Transverse colon (tissue), 4 donors: Measurements from ENCODE around the gene SLC26A6. TPM values are rescaled to one million over a fixed set of nuclear protein-coding genes. Genes with fewer than 3 reads are reported as not detected.

ENCODE experiments used
- DNase-seq: peaks from one replicate; pipeline ENCODE4 v3.0.0-alpha.2; 2019
- H3K27ac ChIP-seq, 4 donors: fragments of 200-600 bp; sonication (generic); 2 replicates each; pipeline ENCODE4 v1.5.1; 2016 to 2018; ENCODE audit warnings: inconsistent platforms in 4 of 4
- H3K27me3 ChIP-seq: fragments of 200-600 bp; sonication (generic); 2 replicates; pipeline ENCODE4 v1.5.1; 2017; ENCODE audit warnings: inconsistent platforms
- H3K36me3 ChIP-seq, 4 donors: fragments of 200-600 bp; sonication (generic); 2 replicates each; pipeline ENCODE4 v1.5.1; 2017 to 2019; ENCODE audit warnings: inconsistent platforms in 4 of 4
- H3K4me1 ChIP-seq, 4 donors: fragments of 200-600 bp; sonication (generic); 2 replicates each; pipeline ENCODE4 v1.5.1; 2017 to 2020; ENCODE audit warnings: inconsistent platforms in 4 of 4
- H3K4me3 ChIP-seq, 4 donors: fragments of 200-600 bp; sonication (generic); 1 replicate in 1 of 4; 2 replicates in 3 of 4; pipeline versions ENCODE4 v1.5.1 to v1.6.1; 2017 to 2019; ENCODE audit warnings: inconsistent platforms in 4 of 4
- H3K9me3 ChIP-seq, 2 donors: fragments of 200-600 bp; sonication (generic); 2 replicates each; pipeline ENCODE4 v1.5.1; 2017 to 2019; ENCODE audit warnings: inconsistent platforms in 2 of 2
- EP300 ChIP-seq: sonication (generic); formaldehyde crosslinking; IDR thresholded peaks from one replicate; pipeline ENCODE4 v1.6.1; 2017; ENCODE audit warnings: antibody characterized with exemption, low read depth
- POLR2A ChIP-seq: fragments of 450-650 bp; IDR thresholded peaks from one replicate; pipeline ENCODE4 v1.6.1; 2016; ENCODE audit warnings: antibody characterized with exemption, mild to moderate bottlenecking, moderate library complexity
- POLR2AphosphoS5 ChIP-seq, 3 donors: sonication (generic); formaldehyde crosslinking; IDR thresholded peaks; one replicate each; pipeline ENCODE4 v1.6.1; 2016; ENCODE audit warnings: antibody characterized with exemption in 3 of 3
- WGBS, 2 donors: methylation state at CpG; one replicate each; pipeline ENCODE4 v1.1.5; 2018; ENCODE audit warnings: low coverage in 1 of 2; 5-methylcytosine and 5-hydroxymethylcytosine counted together
- in situ Hi-C, 4 donors: fragments of 200-750 bp; cut with MboI; loops; one replicate each; pipeline versions ENCODE4 v1.15.0 to v1.15.1; 2017; ENCODE audit warnings: low sequenced_read_pairs in 3 of 4, low pct_ligation_motif_present in 1 of 4, low pct_unique_long_range_greater_than_20kb in 1 of 4
- intact Hi-C: fragments of 100-400 bp; cut with DNase I; formaldehyde crosslinking; loops from one replicate; pipeline ENCODE4 v1.15.1; 2023; ENCODE audit warnings: low total_unique reads
- total RNA-seq, 4 donors: library from RNA; depleted of rRNA; stranded (reverse); fragments of >200 nt; gene quantifications; one replicate each; pipeline ENCODE4 v1.1.0, GENCODE V29; 2016
- TF ChIP-seq, protein P1 (sequence below), 5 experiments: fragments of 200-600 bp in 3 of 5; fragments of 450-650 bp in 2 of 5; sonication (generic) in 3 of 5; IDR thresholded peaks; 1 replicate in 2 of 5; 2 replicates in 3 of 5; pipeline ENCODE4 v1.5.1; 2016 to 2017; ENCODE audit warnings: antibody characterized with exemption in 5 of 5, inconsistent platforms in 3 of 5, mild to moderate bottlenecking in 2 of 5, moderate library complexity in 1 of 5

Gene SLC26A6
- total RNA-seq, 4 donors from 2014 or later = 134 to 282 (median 193) TPM

DNA sequence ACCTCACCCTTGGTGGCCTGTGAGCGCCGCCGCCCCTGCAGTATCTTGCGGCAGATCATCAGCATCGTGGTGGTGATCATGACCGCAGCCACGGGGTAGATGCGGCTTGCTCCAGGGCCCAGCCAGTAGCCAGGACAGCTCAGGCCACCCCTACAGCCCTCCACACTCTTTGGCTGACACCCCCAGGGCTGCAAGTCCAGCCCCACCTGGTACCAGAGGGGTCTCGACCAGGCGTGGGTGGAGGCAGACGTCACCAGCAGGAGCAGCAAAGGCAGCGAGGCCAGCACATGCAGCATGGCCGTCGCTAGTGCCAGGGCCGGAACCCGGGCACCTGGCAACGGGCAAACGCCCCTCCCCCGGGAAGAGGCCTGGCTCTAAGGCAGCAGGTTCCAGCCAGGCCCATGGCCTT is 13.8 kb downstream of the SLC26A6 start, which contains the start of gene TMEM89:
Gene TMEM89, minus strand, starts transcription at position 309 of the 409 bp plus-strand sequence. Its CDS starts 13 bp downstream, at position 296.
- no peak within 1 kb of the TSS for H3K4me3 ChIP-seq
- no peaks in the 10 kb centered on the region for H3K27me3 ChIP-seq
- peaks cover 6 to 10% of the 10 kb centered on the region in 2 donors for H3K9me3 ChIP-seq
- in situ Hi-C loops = no loop called here
- peaks cover 8 to 30% (median 19%) of the 10 kb centered on the region in 4 donors for H3K4me1 ChIP-seq
- intact Hi-C loops = no loop called here
- TF ChIP-seq POLR2AphosphoS5 (IDR thresholded peaks at IDR 0.05) (no peak), EP300 (no peak), POLR2A (no peak)
- TF ChIP-seq, protein P1, sequence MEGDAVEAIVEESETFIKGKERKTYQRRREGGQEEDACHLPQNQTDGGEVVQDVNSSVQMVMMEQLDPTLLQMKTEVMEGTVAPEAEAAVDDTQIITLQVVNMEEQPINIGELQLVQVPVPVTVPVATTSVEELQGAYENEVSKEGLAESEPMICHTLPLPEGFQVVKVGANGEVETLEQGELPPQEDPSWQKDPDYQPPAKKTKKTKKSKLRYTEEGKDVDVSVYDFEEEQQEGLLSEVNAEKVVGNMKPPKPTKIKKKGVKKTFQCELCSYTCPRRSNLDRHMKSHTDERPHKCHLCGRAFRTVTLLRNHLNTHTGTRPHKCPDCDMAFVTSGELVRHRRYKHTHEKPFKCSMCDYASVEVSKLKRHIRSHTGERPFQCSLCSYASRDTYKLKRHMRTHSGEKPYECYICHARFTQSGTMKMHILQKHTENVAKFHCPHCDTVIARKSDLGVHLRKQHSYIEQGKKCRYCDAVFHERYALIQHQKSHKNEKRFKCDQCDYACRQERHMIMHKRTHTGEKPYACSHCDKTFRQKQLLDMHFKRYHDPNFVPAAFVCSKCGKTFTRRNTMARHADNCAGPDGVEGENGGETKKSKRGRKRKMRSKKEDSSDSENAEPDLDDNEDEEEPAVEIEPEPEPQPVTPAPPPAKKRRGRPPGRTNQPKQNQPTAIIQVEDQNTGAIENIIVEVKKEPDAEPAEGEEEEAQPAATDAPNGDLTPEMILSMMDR (IDR thresholded peaks at IDR 0.05) = no peak
- 91% methylated on average over 19 of the region's 19 CpGs; no CpG with 5 or more reads in 1 of the 2 donors for WGBS, 2 donors
- peak within 1 kb of the TSS in 1 of 4 donors; percentile 78 for H3K27ac ChIP-seq
- no peak for DNase-seq
- H3K36me3 ChIP-seq = peaks cover 0 to 4% (median 2%) of the 10 kb centered on the region in 4 donors

DNA sequence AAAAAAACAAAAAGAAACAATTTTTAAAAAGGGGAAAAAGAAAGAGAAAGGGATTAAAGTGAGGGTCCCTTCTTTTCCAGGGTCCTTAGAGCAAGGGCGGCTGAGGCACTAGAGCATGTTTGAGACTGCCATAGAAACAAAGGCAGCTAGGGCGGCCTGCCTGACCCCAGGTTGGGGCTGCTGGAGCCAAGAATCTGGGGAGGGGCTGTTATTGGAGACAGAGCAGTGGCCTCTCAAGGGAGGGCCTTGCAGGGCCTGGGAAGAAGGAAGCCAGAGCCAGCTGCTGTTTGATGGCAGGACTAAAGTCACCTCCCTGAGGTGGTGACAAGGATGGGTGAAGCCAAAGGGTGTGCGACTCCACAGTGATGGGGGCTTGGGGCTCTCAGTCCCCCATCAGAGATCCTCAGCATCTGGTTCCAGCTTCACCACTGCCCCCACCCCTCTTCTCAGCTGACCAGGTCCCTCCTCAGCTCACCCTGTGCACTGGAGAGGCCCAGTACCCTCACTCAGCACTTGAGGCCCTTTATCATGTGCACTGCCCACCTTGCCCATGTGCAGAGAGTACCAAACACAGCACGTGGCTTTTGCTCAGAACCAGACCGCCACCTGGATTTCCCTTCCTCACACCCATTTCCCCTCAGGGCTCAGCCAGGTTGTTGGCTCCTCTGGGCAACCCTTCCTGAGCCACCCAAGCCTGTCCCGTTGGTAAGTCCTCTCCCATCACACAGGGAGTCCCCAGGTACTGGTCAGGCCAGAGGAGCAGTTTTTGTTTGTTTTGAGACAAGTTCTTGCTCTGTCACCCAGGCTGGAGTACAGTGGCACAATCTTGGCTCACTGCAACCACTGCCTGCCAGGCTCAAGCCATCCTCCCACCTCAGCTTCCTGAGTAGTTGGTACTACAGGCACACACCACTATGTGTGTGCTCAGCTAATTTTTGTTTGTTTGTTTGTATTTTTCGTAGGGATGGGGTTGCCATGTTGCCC is 15.4 kb downstream of the SLC26A6 start:
- H3K36me3 ChIP-seq = no peaks in the 10 kb centered on the region
- 82 to 90% methylated on average over 4 to 7 of the region's 7 CpGs for WGBS, 2 donors
- peak overlapping the region; percentile 69 to 89 (median 78) for H3K27ac ChIP-seq
- intact Hi-C loops = no loop called here
- H3K27me3 ChIP-seq = no peaks in the 10 kb centered on the region
- peaks cover 8 to 30% (median 19%) of the 10 kb centered on the region in 4 donors for H3K4me1 ChIP-seq
- in situ Hi-C loops = no loop called here
- H3K9me3 ChIP-seq = peaks cover 6 to 15% of the 10 kb centered on the region in 2 donors
- no peak overlapping the region for H3K4me3 ChIP-seq
- no peak for DNase-seq
- TF ChIP-seq POLR2AphosphoS5 (IDR thresholded peaks at IDR 0.05) = no peak
- TF ChIP-seq EP300 = no peak
- TF ChIP-seq, protein P1 (IDR thresholded peaks at IDR 0.05) = no peak
- TF ChIP-seq POLR2A = no peak

DNA sequence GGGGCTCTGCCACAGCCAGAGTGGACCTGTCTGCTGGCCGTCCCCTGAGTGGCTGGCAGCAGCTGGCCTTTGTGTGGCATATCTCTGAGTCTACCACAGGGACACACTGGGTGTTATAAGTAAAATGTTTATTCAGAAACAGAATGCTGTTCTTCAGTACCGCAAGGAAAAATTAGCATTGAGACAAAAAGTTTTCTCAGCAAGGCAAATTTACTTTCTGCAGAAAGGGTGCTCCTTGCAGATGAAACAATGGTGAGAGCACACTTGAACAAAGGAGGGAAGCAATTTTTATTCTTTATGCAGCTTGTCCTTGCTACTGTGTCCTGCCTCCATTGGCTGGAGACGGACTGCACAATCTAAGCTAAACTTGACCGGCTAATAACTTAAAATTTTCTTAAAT is 17.7 kb downstream of the SLC26A6 start:
- Histone ChIP-seq H3K4me3 (no peak overlapping the region), H3K36me3 (no peaks in the 10 kb centered on the region), H3K27me3 (no peaks in the 10 kb centered on the region), H3K27ac (peak overlapping the region; percentile 69 to 89 (median 80)), H3K4me1 (peaks cover 8 to 20% (median 13%) of the 10 kb centered on the region in 4 donors), H3K9me3 (peaks cover 6 to 15% of the 10 kb centered on the region in 2 donors)
- in situ Hi-C loops = no loop called here
- DNase-seq = no peak
- intact Hi-C loops = no loop called here
- no peak for TF ChIP-seq POLR2A
- no peak for TF ChIP-seq EP300
- no peak for TF ChIP-seq POLR2AphosphoS5 (IDR thresholded peaks at IDR 0.05)
- TF ChIP-seq, protein P1 (IDR thresholded peaks at IDR 0.05) = no peak
- 92 to 94% methylated on average over 4 of the region's 4 CpGs for WGBS, 2 donors

DNA sequence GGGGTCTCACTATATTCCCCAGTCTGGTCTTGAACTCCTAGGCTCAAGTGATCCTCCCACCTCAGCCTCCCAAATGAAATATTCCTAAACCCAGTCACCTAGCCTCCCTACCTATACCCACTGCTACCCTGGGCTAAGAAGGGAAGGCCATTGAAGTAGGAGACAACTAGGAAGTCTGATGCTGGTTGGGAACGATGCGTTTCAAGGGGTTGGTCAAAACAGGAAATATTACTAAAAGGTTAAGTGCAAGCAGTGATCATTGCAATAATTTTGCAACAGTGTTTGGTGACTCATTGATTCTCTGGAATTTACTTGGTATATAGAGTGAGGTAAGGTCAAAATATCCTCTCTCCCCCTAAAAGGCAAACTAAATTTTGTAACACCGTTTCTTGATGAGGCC is 21.2 kb downstream of the SLC26A6 start:
- Histone ChIP-seq H3K36me3 (no peaks in the 10 kb centered on the region), H3K9me3 (peaks cover 6 to 15% of the 10 kb centered on the region in 2 donors), H3K4me3 (no peak overlapping the region), H3K27me3 (no peaks in the 10 kb centered on the region), H3K4me1 (peaks cover 0 to 4% (median 3%) of the 10 kb centered on the region in 4 donors), H3K27ac (no peak overlapping the region)
- intact Hi-C loops (no loop called here), in situ Hi-C loops (no loop called here)
- 55 to 56% methylated on average over 1 to 3 of the region's 3 CpGs for WGBS, 2 donors
- TF ChIP-seq POLR2AphosphoS5 (IDR thresholded peaks at IDR 0.05) (no peak), POLR2A (no peak), EP300 (no peak)
- TF ChIP-seq, protein P1 (IDR thresholded peaks at IDR 0.05) = no peak
- no peak for DNase-seq
